OCI-LY1 (cell line): Measurements from ENCODE around the gene RPL18A.
"Not testable (repeated sequence)": the region's sequence is repeated elsewhere in the genome, so short reads cannot be mapped to it uniquely, and the experiment has no call there.

Experiments
- H2AFZ ChIP-seq: fragments of 200-600 bp; sonication (generic), shearing (Covaris generic); 2 replicates; pipeline ENCODE4 v1.6.0; 2014; ENCODE audit warnings: antibody characterized with exemption, mild to moderate bottlenecking, low read length
- H3F3A ChIP-seq: fragments of 200-600 bp; sonication (generic), shearing (Covaris generic); 2 replicates; pipeline ENCODE4 v1.6.0; 2014; ENCODE audit warnings: mild to moderate bottlenecking, antibody characterized with exemption, low read length, moderate library complexity; ENCODE audit not compliant: insufficient read depth
- H3K27ac ChIP-seq: fragments of 200-600 bp; sonication (generic); 2 replicates; pipeline ENCODE4 v1.5.1; 2014; ENCODE audit warnings: low read length, mixed run types, mild to moderate bottlenecking, low read depth; ENCODE audit not compliant: poor library complexity, severe bottlenecking
- H3K27me3 ChIP-seq: fragments of 200-600 bp; sonication (generic); 2 replicates; pipeline ENCODE4 v1.6.0; 2014; ENCODE audit warnings: antibody characterized with exemption, mild to moderate bottlenecking, low read length, moderate library complexity; ENCODE audit not compliant: insufficient read depth
- H3K36me3 ChIP-seq: fragments of 200-600 bp; sonication (generic); 2 replicates; pipeline ENCODE4 v1.6.1; 2014; ENCODE audit warnings: mild to moderate bottlenecking, antibody characterized with exemption, low read length, moderate library complexity, mixed read lengths; ENCODE audit not compliant: insufficient read depth
- H3K4me1 ChIP-seq: fragments of 200-600 bp; sonication (generic); 2 replicates; pipeline ENCODE4 v1.5.1; 2014; ENCODE audit warnings: mild to moderate bottlenecking, low read length, moderate library complexity; ENCODE audit not compliant: insufficient read depth, severe bottlenecking
- H3K4me2 ChIP-seq: fragments of 200-600 bp; sonication (generic), shearing (Covaris generic); 2 replicates; pipeline ENCODE4 v1.6.1; 2014; ENCODE audit warnings: low read length
- H3K4me3 ChIP-seq: fragments of 200-600 bp; sonication (generic); 2 replicates; pipeline ENCODE4 v1.5.1; 2014; ENCODE audit warnings: low read length, low read depth, mild to moderate bottlenecking, mixed read lengths; ENCODE audit not compliant: poor library complexity, severe bottlenecking
- H3K79me2 ChIP-seq: fragments of 200-600 bp; shearing (Covaris generic); 2 replicates; pipeline ENCODE4 v1.6.1; 2016; ENCODE audit warnings: mixed run types, low read length, mixed read lengths; ENCODE audit not compliant: insufficient read depth
- H3K9ac ChIP-seq: fragments of 200-600 bp; sonication (generic), shearing (Covaris generic); 2 replicates; pipeline ENCODE4 v1.6.1; 2014; ENCODE audit warnings: mild to moderate bottlenecking, low read length, mixed read lengths
- H3K9me2 ChIP-seq: fragments of 200-600 bp; sonication (generic), shearing (Covaris generic); 2 replicates; pipeline ENCODE4 v1.6.1; 2014; ENCODE audit warnings: low read depth, mild to moderate bottlenecking, low read length, mixed read lengths
- H3K9me3 ChIP-seq: fragments of 200-600 bp; shearing (Covaris generic); 2 replicates; pipeline ENCODE4 v1.6.1; 2014; ENCODE audit warnings: low read length, mixed read lengths
- H4K20me1 ChIP-seq: fragments of 200-600 bp; sonication (generic), shearing (Covaris generic); 2 replicates; pipeline ENCODE4 v1.6.0; 2016; ENCODE audit warnings: mild to moderate bottlenecking, low read length; ENCODE audit not compliant: insufficient read depth
- CTCF ChIP-seq: fragments of 200-600 bp; sonication (generic), shearing (Covaris generic); IDR thresholded peaks from 2 replicates; pipeline ENCODE4 v1.5.1; 2017; ENCODE audit warnings: mild to moderate bottlenecking, antibody characterized with exemption, low read length, moderate library complexity, mixed read lengths
- EZH2 ChIP-seq: fragments of 200-600 bp; sonication (generic), shearing (Covaris generic); IDR thresholded peaks from 2 replicates; pipeline ENCODE4 v1.8.0; 2017; ENCODE audit warnings: borderline replicate concordance, mixed run types, mild to moderate bottlenecking, antibody characterized with exemption, low read length, moderate library complexity, mixed read lengths

Gene RPL18A

DNA sequence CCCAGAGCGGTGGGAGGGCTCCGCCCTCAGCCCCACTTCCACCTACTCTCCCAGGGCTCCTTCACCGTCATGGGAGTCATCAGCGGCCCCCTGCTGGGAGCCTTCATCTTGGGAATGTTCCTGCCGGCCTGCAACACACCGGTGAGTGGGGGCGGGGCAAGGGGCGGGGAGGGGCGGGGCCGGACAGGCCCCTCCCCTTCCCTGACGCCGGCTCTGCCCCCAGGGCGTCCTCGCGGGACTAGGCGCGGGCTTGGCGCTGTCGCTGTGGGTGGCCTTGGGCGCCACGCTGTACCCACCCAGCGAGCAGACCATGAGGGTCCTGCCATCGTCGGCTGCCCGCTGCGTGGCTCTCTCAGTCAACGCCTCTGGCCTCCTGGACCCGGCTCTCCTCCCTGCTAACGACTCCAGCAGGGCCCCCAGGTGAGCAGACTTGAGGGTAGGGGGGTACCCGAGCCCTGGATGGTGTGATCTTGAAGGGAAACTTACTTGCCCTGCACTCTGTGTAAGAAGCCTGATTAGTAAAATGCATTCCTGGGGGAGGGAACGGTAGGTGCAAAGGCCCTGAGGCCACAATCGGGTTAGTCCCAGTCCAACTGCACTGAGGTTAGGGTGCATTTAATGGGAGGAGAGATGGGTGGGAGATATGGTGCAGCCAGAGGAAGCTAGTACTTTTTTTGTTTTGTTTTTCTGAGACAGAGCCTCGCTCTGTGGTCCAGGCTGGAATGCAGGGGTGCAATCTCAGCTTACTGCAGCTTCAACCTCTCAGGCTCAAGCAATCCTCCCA lies 24.1 kb downstream of the RPL18A start:
- Histone ChIP-seq H3K9me3 (no peaks in the 10 kb centered on the region), H4K20me1 (no peaks in the 10 kb centered on the region), H3K27ac (no peak overlapping the region), H3K9ac (no peak overlapping the region), H3K4me3 (no peak overlapping the region), H3K27me3 (peaks cover 6% of the 10 kb centered on the region), H3K36me3 (no peaks in the 10 kb centered on the region), H2AFZ (no peak overlapping the region), H3F3A (no peaks in the 10 kb centered on the region), H3K4me2 (no peak overlapping the region), H3K9me2 (no peaks in the 10 kb centered on the region), H3K4me1 (no peaks in the 10 kb centered on the region), H3K79me2 (no peaks in the 10 kb centered on the region)
- no peak for TF ChIP-seq CTCF
- no peak for TF ChIP-seq EZH2

- Histone ChIP-seq H4K20me1 (no peaks in the 10 kb centered on the region), H3K4me2 (no peak overlapping the region), H3K9me3 (no peaks in the 10 kb centered on the region)
Observed at GRCh38 chr19:17886515-17886914, 26.8 kb downstream of the RPL18A start.

GRCh38 chr19:17887221-17887620 lies 27.5 kb downstream of the RPL18A start:
- not testable (repeated sequence) for H3F3A ChIP-seq, H3K27ac ChIP-seq, H4K20me1 ChIP-seq, H3K9me2 ChIP-seq, H3K9ac ChIP-seq, H3K4me1 ChIP-seq, H3K9me3 ChIP-seq, H3K4me3 ChIP-seq, H3K79me2 ChIP-seq, H3K27me3 ChIP-seq, H3K4me2 ChIP-seq, H3K36me3 ChIP-seq, H2AFZ ChIP-seq

More at GRCh38 chr19:17886515-17886914, 26.8 kb downstream of the RPL18A start:
- Histone ChIP-seq H3K36me3 (no peaks in the 10 kb centered on the region), H3K4me1 (no peaks in the 10 kb centered on the region), H3K9me2 (no peaks in the 10 kb centered on the region), H3K27me3 (no peaks in the 10 kb centered on the region), H3F3A (no peaks in the 10 kb centered on the region), H2AFZ (no peak overlapping the region), H3K27ac (no peak overlapping the region), H3K9ac (no peak overlapping the region), H3K4me3 (no peak overlapping the region), H3K79me2 (no peaks in the 10 kb centered on the region)
- TF ChIP-seq EZH2 (no peak), CTCF (no peak)

- no peak overlapping the region for H3K4me3 ChIP-seq
- H3K79me2 ChIP-seq, result no peaks in the 10 kb centered on the region
- H4K20me1 ChIP-seq, result no peaks in the 10 kb centered on the region
- H3K27me3 ChIP-seq, result no peaks in the 10 kb centered on the region
- H2AFZ ChIP-seq, result no peak overlapping the region
- no peaks in the 10 kb centered on the region for H3K9me2 ChIP-seq
- no peaks in the 10 kb centered on the region for H3K9me3 ChIP-seq
- H3K4me2 ChIP-seq, result no peak overlapping the region
- no peak for TF ChIP-seq CTCF
- no peak for TF ChIP-seq EZH2
- no peaks in the 10 kb centered on the region for H3K4me1 ChIP-seq
- no peak overlapping the region for H3K9ac ChIP-seq
- no peaks in the 10 kb centered on the region for H3F3A ChIP-seq
- no peak overlapping the region for H3K27ac ChIP-seq
- H3K36me3 ChIP-seq, result no peaks in the 10 kb centered on the region
Observed at GRCh38 chr19:17888260-17888659, 28.6 kb downstream of the RPL18A start.
